ENCODE measurements around the gene UROC1. TPM values are rescaled to one million over a fixed set of nuclear protein-coding genes. Genes with fewer than 3 reads are reported as not detected.

Gene UROC1
- total RNA-seq, 1 donor from 2014 or later, result not detected

GRCh38 chr3:126481808-126482502 is 35.6 kb downstream of the UROC1 start:
- DNase-seq (ENCODE audit: low read depth in 2 of 2), result peak in 1 of 2 donors; percentile 48

GRCh38 chr3:126480861-126481260 is 36.7 kb downstream of the UROC1 start:
- DNase-seq (ENCODE audit: low read depth in 2 of 2), result peak in 1 of 2 donors; percentile 17

- no peak for DNase-seq (ENCODE audit: low read depth in 2 of 2)
Observed at GRCh38 chr3:126480206-126480605, 37.4 kb downstream of the UROC1 start.

- DNase-seq (ENCODE audit: low read depth in 2 of 2), result no peak
Observed at GRCh38 chr3:126479642-126480041, 37.9 kb downstream of the UROC1 start.

- no peak for DNase-seq (ENCODE audit: low read depth in 2 of 2)
Observed at GRCh38 chr3:126478581-126479310, 38.8 kb downstream of the UROC1 start.

- DNase-seq (ENCODE audit: low read depth in 2 of 2), result no peak
Observed at GRCh38 chr3:126477061-126477380, 40.6 kb downstream of the UROC1 start.

GRCh38 chr3:126476166-126477060 is 41.2 kb downstream of the UROC1 start:
- DNase-seq (ENCODE audit: low read depth in 2 of 2), result peak; percentile 48 to 86

- peak; percentile 96 to 97 for DNase-seq (ENCODE audit: low read depth in 2 of 2)
Observed at GRCh38 chr3:126475413-126476114, 42.0 kb downstream of the UROC1 start, which contains the start of gene ZXDC. TSS of gene ZXDC (minus strand) at chr3:126475891. CDS start at chr3:126475865, 26 bp downstream.

- peak; percentile 52 to 65 for DNase-seq (ENCODE audit: low read depth in 2 of 2)
Observed at GRCh38 chr3:126474498-126475412, 42.8 kb downstream of the UROC1 start.

- DNase-seq (ENCODE audit: low read depth in 2 of 2), result no peak
Observed at GRCh38 chr3:126473292-126474168, 44.0 kb downstream of the UROC1 start.

- peak; percentile 92 to 93 for DNase-seq (ENCODE audit: low read depth in 2 of 2)
Observed at GRCh38 chr3:126472277-126473006, 45.1 kb downstream of the UROC1 start.

- no peak for DNase-seq (ENCODE audit: low read depth in 2 of 2)
Observed at GRCh38 chr3:126469479-126469878, 48.1 kb downstream of the UROC1 start.

GRCh38 chr3:126468028-126468891 is 49.3 kb downstream of the UROC1 start:
- DNase-seq (ENCODE audit: low read depth in 2 of 2), result no peak

GRCh38 chr3:126467611-126467955 is 50.0 kb downstream of the UROC1 start:
- DNase-seq (ENCODE audit: low read depth in 2 of 2), result no peak

GRCh38 chr3:126466886-126467610 is 50.5 kb downstream of the UROC1 start:
- DNase-seq (ENCODE audit: low read depth in 2 of 2), result no peak

- DNase-seq (ENCODE audit: low read depth in 2 of 2), result no peak
Observed at GRCh38 chr3:126465928-126466544, 51.5 kb downstream of the UROC1 start.

GRCh38 chr3:126464997-126465396 is 52.6 kb downstream of the UROC1 start:
- no peak for DNase-seq (ENCODE audit: low read depth in 2 of 2)

Data from lung microvascular endothelial cell (primary cell).